OCI-LY7 (cell line): Measurements from ENCODE around the gene WAS. TPM values are rescaled to one million over a fixed set of nuclear protein-coding genes. Genes with fewer than 3 reads are reported as not detected.

Source experiments
- BruUV-seq: library from RNA; stranded (reverse); fragments of 400-500 nt; replicated peaks from 2 replicates; lab custom pipeline; 2021; lab: Mats Ljungman, UMichigan
- CTCF ChIA-PET: fragments of 300-600 bp; sonication (Branson Sonifier 250); formaldehyde crosslinking; loops from one replicate; lab custom pipeline; 2022; ENCODE audit warnings: antibody characterized with exemption; ENCODE audit not compliant: unreplicated experiment; lab: Charles Lee
- POLR2A ChIA-PET: fragments of 300-600 bp; sonication (Branson Sonifier 250); formaldehyde crosslinking; loops from one replicate; lab custom pipeline; 2022; ENCODE audit warnings: antibody characterized with exemption; lab: Charles Lee
- DNase-seq: peaks from one replicate; pipeline ENCODE4 v3.0.0-alpha.2; 2015; ENCODE audit warnings: low spot score
- H2AFZ ChIP-seq: fragments of 200-600 bp; sonication (generic), shearing (Covaris generic); 2 replicates; pipeline ENCODE4 v1.6.1; 2014; ENCODE audit warnings: mild to moderate bottlenecking, antibody characterized with exemption, low read length, moderate library complexity
- H3K27ac ChIP-seq: fragments of 200-600 bp; sonication (generic); 2 replicates; pipeline ENCODE4 v1.5.1; 2014; ENCODE audit warnings: mixed run types, low read depth, mild to moderate bottlenecking, moderate library complexity, low read length, inconsistent platforms; ENCODE audit not compliant: poor library complexity, severe bottlenecking
- H3K36me3 ChIP-seq: fragments of 200-600 bp; sonication (generic); 2 replicates; pipeline ENCODE4 v1.6.1; 2014; ENCODE audit warnings: mild to moderate bottlenecking, antibody characterized with exemption, low read length, moderate library complexity, mixed read lengths; ENCODE audit not compliant: insufficient read depth
- H3K4me1 ChIP-seq: fragments of 200-600 bp; sonication (generic); 2 replicates; pipeline ENCODE4 v1.5.1; 2014; ENCODE audit warnings: mild to moderate bottlenecking, low read length; ENCODE audit not compliant: insufficient read depth, poor library complexity, severe bottlenecking
- H3K4me2 ChIP-seq: fragments of 200-600 bp; sonication (generic); 2 replicates; pipeline ENCODE4 v1.6.1; 2014; ENCODE audit warnings: mild to moderate bottlenecking, low read length
- H3K4me3 ChIP-seq: fragments of 200-600 bp; sonication (generic); 2 replicates; pipeline ENCODE4 v1.5.1; 2014; ENCODE audit warnings: mild to moderate bottlenecking, low read depth, low read length; ENCODE audit not compliant: poor library complexity, severe bottlenecking
- H3K79me2 ChIP-seq: fragments of 200-600 bp; sonication (generic); 2 replicates; pipeline ENCODE4 v1.6.1; 2016; ENCODE audit warnings: low read depth, mild to moderate bottlenecking, low read length, moderate library complexity, mixed read lengths; ENCODE audit not compliant: insufficient read depth
- H3K9me2 ChIP-seq: fragments of 200-600 bp; sonication (generic); 2 replicates; pipeline ENCODE4 v1.6.1; 2016; ENCODE audit warnings: mild to moderate bottlenecking, low read length, mixed read lengths; ENCODE audit not compliant: insufficient read depth
- H3K9me3 ChIP-seq: fragments of 200-600 bp; sonication (generic); 2 replicates; pipeline ENCODE4 v1.6.1; 2014; ENCODE audit warnings: mild to moderate bottlenecking, mixed run types, low read length, mixed read lengths
- H4K20me1 ChIP-seq: fragments of 200-600 bp; sonication (generic); 2 replicates; pipeline ENCODE4 v1.6.1; 2014; ENCODE audit warnings: mild to moderate bottlenecking, antibody characterized with exemption, low read length, moderate library complexity, mixed read lengths; ENCODE audit not compliant: insufficient read depth
- CTCF ChIP-seq: fragments of 200-600 bp; sonication (generic); conservative IDR thresholded peaks from 2 replicates; pipeline ENCODE4 v1.5.1; 2014; ENCODE audit warnings: mild to moderate bottlenecking, antibody characterized with exemption, low read length, moderate library complexity, mixed read lengths
- EZH2phosphoT487 ChIP-seq: fragments of 200-600 bp; sonication (generic); IDR thresholded peaks from 2 replicates; pipeline ENCODE4 v1.6.1; 2018; ENCODE audit warnings: low read depth, borderline replicate concordance, mild to moderate bottlenecking, mixed run types, antibody characterized with exemption, low read length, moderate library complexity, mixed read lengths
- intact Hi-C: fragments of 100-400 bp; cut with micrococcal nuclease; formaldehyde crosslinking; loops from one replicate; pipeline ENCODE4 v1.10.0; 2022; ENCODE audit not compliant: unreplicated experiment
- total RNA-seq, 2 experiments: library from RNA; depleted of rRNA in 1 of 2; stranded (reverse); fragments of >200 nt in 1 of 2; shearing (Covaris generic) in 1 of 2; gene quantifications; 2 replicates each; pipeline ENCODE4 v1.2.3, GENCODE V29; 2014 to 2022

WAS gene
- total RNA-seq, 2 experiments from 2014 or later: 43.9 to 87.0 TPM

- Histone ChIP-seq H3K27ac (no peak overlapping the region), H2AFZ (no peak overlapping the region), H3K4me1 (peaks cover 13% of the 10 kb centered on the region), H3K4me2 (peak overlapping the region; percentile 93), H3K79me2 (peaks cover 25% of the 10 kb centered on the region), H3K9me2 (no peaks in the 10 kb centered on the region), H3K9me3 (no peaks in the 10 kb centered on the region), H3K36me3 (peaks cover 20% of the 10 kb centered on the region), H3K4me3 (no peak overlapping the region), H4K20me1 (no peaks in the 10 kb centered on the region)
- TF ChIP-seq CTCF: no peak
- TF ChIP-seq EZH2phosphoT487: no peak
- ChIA-PET POLR2A (interaction anchor here (1.4 kb wide), 1 partner anchor 12 kb away, joined by 7 read pairs; the partner anchor contains the start of gene WAS), CTCF (no interaction called here)
- intact Hi-C loops: no loop called here
- BruUV-seq: no TSS peak
- DNase-seq: no peak
Observed at GRCh38 chrX:48694776-48695533, 11.4 kb downstream of the WAS start.

- Histone ChIP-seq H3K4me3 (peak overlapping the region; percentile 98), H4K20me1 (no peaks in the 10 kb centered on the region), H3K4me2 (peak overlapping the region; percentile 93), H3K79me2 (peaks cover 25% of the 10 kb centered on the region), H3K4me1 (peaks cover 13% of the 10 kb centered on the region), H3K9me2 (no peaks in the 10 kb centered on the region), H3K27ac (peak overlapping the region; percentile 75), H3K9me3 (no peaks in the 10 kb centered on the region), H3K36me3 (peaks cover 26% of the 10 kb centered on the region), H2AFZ (no peak overlapping the region)
- DNase-seq: no peak
- intact Hi-C loops: no loop called here
- TF ChIP-seq CTCF (no peak), EZH2phosphoT487 (no peak)
- ChIA-PET CTCF (no interaction called here), POLR2A (interaction anchor here (1.4 kb wide), 1 partner anchor 12 kb away, joined by 7 read pairs; the partner anchor contains the start of gene WAS)
- no TSS peak for BruUV-seq
Observed at GRCh38 chrX:48695534-48695896, 11.9 kb downstream of the WAS start.

- Histone ChIP-seq H2AFZ (peak overlapping the region; percentile 48; the same call in 1 of the 2 replicates), H3K9me2 (no peaks in the 10 kb centered on the region), H3K79me2 (peaks cover 25% of the 10 kb centered on the region), H3K36me3 (peaks cover 26% of the 10 kb centered on the region), H3K4me3 (peak overlapping the region; percentile 98), H3K4me2 (peak overlapping the region; percentile 93), H3K4me1 (peaks cover 16% of the 10 kb centered on the region), H3K9me3 (no peaks in the 10 kb centered on the region), H4K20me1 (no peaks in the 10 kb centered on the region), H3K27ac (peak overlapping the region; percentile 75)
- TSS peak; percentile 81 for BruUV-seq
- DNase-seq: no peak
- ChIA-PET CTCF (no interaction called here), POLR2A (interaction anchor here (0.6 to 1.4 kb wide), 2 partner anchors 13 to 166 kb away, joined by 4 to 7 read pairs; partner anchors contain the start of gene WAS)
- TF ChIP-seq EZH2phosphoT487 (no peak), CTCF (no peak)
- intact Hi-C loops: loop anchor here (1.0 to 2.0 kb wide), 3 partner anchors 13 to 47 kb away; partner anchors contain the start of gene WAS
Observed at GRCh38 chrX:48695925-48696300, 12.3 kb downstream of the WAS start.
